Stimulated activated CD8-positive, alpha-beta memory T cell treated with anti-CD3 and anti-CD28 coated beads, Interleukin-12 subunit alpha, Interleukin-12 subunit beta, amount 100 ng/mL, for 24 hours (primary cell): ENCODE results near the gene G6PC1.
"Not testable (repeated sequence)": the region's sequence is repeated elsewhere in the genome, so short reads cannot be mapped to it uniquely, and the experiment has no call there.

Experiments used
- DNase-seq: peaks from one replicate; pipeline ENCODE4 v3.0.0-alpha.2; 2020; ENCODE audit errors: extremely low read depth

G6PC1 gene

DNA sequence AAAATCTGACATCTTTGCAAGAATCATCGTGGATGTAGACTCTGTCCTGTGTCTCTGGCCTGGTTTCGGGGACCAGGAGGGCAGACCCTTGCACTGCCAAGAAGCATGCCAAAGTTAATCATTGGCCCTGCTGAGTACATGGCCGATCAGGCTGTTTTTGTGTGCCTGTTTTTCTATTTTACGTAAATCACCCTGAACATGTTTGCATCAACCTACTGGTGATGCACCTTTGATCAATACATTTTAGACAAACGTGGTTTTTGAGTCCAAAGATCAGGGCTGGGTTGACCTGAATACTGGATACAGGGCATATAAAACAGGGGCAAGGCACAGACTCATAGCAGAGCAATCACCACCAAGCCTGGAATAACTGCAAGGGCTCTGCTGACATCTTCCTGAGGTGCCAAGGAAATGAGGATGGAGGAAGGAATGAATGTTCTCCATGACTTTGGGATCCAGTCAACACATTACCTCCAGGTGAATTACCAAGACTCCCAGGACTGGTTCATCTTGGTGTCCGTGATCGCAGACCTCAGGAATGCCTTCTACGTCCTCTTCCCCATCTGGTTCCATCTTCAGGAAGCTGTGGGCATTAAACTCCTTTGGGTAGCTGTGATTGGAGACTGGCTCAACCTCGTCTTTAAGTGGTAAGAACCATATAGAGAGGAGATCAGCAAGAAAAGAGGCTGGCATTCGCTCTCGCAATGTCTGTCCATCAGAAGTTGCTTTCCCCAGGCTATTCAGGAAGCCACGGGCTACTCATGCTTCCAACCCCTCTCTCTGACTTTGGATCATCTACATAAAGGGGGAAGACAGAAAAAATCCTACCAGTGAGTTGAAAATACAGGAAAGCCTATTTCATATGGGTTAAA lies at the start of gene G6PC1:
G6PC1 (plus strand) TSS at position 340 of the 872 bp plus-strand sequence; CDS start at position 418, 78 bp downstream.
- DNase-seq = no peak

DNA sequence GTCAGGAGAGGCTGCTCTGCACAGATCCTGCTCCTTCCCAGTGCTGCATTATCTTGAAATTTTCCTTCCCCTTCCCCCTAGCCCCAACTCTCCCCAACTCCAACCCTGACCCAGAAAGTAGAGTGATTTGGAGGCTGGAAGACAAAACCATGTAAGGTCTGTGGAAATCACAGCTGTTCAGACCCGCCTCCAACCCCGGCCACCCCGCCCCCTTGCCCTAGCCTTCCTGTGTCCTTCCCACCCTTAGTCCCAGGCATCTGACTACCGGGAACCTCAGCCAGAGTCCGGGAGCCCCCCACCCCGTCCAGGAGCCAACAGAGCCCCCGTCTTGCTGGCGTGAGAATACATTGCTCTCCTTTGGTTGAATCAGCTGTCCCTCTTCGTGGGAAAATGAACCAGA lies 49.6 kb upstream of the G6PC1 start, which contains the start of gene AOC3:
AOC3 (plus strand) TSS at position 246 of the 400 bp plus-strand sequence; CDS start at position 391, 145 bp downstream.
- DNase-seq = no peak

DNA sequence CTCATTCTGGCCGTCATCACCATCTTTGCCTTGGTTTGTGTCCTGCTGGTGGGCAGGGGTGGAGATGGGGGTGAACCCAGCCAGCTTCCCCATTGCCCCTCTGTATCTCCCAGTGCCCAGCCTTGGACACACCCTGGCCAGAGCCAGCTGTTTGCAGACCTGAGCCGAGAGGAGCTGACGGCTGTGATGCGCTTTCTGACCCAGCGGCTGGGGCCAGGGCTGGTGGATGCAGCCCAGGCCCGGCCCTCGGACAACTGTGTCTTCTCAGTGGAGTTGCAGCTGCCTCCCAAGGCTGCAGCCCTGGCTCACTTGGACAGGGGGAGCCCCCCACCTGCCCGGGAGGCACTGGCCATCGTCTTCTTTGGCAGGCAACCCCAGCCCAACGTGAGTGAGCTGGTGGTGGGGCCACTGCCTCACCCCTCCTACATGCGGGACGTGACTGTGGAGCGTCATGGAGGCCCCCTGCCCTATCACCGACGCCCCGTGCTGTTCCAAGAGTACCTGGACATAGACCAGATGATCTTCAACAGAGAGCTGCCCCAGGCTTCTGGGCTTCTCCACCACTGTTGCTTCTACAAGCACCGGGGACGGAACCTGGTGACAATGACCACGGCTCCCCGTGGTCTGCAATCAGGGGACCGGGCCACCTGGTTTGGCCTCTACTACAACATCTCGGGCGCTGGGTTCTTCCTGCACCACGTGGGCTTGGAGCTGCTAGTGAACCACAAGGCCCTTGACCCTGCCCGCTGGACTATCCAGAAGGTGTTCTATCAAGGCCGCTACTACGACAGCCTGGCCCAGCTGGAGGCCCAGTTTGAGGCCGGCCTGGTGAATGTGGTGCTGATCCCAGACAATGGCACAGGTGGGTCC lies 49.0 kb upstream of the G6PC1 start:
- not testable (repeated sequence) for DNase-seq

DNA sequence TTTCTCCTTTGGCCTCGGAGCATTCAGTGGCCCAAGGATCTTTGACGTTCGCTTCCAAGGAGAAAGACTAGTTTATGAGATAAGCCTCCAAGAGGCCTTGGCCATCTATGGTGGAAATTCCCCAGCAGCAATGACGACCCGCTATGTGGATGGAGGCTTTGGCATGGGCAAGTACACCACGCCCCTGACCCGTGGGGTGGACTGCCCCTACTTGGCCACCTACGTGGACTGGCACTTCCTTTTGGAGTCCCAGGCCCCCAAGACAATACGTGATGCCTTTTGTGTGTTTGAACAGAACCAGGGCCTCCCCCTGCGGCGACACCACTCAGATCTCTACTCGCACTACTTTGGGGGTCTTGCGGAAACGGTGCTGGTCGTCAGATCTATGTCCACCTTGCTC lies 48.2 kb upstream of the G6PC1 start:
- no peak for DNase-seq

DNA sequence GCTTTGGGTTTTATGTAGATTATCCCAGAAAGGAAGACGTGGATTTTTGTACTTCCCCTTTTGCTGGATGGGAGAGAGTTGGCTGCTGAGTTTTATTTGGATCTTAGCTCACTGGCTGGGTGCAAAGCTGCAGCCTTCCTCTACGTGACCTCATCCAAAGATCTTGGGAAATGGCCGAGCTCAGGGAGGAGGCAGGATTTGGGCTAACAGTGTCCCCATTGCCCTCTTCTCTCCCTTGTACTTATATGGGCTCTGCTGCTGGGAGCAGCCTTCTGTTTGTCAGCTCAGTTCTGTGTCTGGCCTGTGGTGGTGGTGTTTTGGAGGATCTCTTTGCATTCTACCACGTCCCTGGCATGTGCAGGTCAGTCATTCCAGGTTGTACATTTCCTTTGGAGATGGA lies 47.6 kb upstream of the G6PC1 start:
- DNase-seq = no peak

DNA sequence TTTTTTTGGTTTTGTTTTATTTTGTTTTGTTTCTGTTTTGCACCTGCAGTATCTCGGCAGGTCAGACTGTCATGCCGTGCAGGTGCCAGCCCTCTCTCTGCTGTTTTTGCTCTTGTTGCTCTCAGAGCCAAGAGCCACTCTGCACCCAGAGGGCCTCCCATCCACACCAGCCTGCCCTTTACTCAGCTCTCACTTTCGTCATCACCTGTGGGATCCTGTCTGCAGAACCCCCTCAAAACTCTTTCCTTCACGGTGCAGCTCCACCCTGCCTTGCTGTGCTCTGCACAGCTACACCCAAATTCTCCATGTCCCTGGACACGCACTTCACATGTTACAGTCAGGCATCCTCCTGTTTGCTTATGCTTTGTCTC lies 47.0 kb upstream of the G6PC1 start:
- DNase-seq = no peak

DNA sequence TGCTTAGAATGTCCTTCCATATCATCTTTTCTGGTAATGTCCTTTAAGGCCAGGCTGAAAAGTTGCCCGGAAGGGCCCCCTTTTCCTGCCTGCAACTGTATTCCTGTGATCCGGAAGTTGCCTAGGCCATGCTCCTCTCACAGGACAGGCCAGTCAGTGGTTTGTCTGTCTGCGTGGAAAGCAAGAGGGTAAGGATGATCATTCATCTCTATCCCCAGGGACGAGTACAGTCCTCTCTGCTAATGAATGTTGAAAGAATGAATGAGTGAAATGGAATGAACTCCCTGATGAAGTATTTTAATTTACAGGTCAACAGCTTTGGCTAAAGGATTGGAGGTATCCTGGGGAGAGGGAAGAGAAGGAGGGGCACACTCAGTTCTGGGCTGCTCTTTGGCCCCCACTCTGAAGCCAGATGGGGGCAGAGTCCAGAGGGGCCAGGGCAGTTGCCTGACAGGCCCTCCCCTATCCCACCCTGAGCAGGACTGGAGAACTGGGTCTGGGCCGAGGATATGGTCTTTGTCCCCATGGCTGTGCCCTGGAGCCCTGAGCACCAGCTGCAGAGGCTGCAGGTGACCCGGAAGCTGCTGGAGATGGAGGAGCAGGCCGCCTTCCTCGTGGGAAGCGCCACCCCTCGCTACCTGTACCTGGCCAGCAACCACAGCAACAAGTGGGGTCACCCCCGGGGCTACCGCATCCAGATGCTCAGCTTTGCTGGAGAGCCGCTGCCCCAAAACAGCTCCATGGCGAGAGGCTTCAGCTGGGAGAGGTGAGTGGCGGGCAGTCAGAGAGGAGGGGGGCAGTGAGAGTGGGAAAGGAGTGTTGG lies 46.4 kb upstream of the G6PC1 start:
- no peak for DNase-seq

DNA sequence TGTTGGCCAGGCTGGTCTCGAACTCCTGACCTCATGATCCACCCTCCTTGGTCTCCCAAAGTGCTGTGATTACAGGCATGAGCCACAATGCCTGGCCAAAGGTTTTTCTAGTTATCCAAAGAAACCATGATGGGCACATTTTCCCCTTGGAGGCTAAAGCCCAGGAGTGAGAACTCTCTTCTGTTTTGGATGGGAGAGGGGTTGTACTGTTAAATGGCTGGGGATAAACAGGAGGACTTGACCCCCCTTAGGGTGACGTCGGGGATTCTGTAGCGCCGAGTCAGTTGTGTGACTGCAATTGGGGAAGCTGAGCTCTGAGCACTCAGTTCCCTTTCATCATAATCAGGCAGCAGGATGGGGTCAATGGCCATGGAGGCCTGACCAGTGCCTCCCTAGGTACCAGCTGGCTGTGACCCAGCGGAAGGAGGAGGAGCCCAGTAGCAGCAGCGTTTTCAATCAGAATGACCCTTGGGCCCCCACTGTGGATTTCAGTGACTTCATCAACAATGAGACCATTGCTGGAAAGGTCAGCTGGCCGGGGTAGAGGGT lies 45.5 kb upstream of the G6PC1 start:
- no peak for DNase-seq

DNA sequence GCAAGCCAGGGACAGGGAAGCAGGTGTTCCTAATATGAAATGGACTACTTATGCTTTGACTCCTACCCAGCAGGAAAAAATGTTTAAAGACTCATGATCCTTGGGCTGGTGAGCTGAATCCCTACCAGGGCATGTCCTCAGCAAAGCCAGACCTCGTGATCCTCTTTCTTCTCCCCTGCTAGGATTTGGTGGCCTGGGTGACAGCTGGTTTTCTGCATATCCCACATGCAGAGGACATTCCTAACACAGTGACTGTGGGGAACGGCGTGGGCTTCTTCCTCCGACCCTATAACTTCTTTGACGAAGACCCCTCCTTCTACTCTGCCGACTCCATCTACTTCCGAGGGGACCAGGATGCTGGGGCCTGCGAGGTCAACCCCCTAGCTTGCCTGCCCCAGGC lies 44.5 kb upstream of the G6PC1 start:
- DNase-seq = not testable (repeated sequence)

DNA sequence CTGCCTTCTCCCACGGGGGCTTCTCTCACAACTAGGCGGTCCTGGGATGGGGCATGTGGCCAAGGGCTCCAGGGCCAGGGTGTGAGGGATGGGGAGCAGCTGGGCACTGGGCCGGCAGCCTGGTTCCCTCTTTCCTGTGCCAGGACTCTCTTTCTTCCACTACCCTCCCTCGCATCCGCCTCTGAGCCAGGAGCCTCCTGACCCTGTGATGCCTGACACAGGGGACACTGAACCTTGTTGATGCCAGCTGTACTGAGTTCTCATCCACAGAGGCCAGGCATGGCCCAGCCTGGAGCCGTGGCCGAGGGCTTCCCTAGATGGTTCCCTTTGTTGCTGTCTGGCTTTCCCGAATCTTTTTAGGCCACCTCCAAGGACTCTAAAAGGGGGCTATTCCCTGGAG lies 44.1 kb upstream of the G6PC1 start:
- not testable (repeated sequence) for DNase-seq

DNA sequence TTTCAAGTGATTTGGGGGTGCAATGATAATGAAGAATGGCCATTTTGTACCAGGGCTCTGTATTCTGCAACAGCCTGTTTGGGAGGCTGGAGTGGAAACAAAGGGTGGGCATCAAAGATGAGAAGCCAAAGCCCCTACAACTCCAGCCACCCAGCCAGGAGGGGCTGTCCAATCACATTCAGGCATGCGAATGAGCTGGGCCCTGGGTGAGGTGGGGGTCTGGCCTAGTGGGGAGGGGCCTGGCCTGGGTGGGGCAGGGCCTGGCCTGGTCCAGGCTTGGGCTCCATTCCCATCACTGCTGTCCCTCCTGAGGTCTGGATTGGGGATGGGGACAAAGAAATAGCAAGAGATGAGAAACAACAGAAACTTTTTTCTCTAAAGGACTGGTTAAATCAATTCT lies 43.2 kb upstream of the G6PC1 start:
- DNase-seq = no peak

DNA sequence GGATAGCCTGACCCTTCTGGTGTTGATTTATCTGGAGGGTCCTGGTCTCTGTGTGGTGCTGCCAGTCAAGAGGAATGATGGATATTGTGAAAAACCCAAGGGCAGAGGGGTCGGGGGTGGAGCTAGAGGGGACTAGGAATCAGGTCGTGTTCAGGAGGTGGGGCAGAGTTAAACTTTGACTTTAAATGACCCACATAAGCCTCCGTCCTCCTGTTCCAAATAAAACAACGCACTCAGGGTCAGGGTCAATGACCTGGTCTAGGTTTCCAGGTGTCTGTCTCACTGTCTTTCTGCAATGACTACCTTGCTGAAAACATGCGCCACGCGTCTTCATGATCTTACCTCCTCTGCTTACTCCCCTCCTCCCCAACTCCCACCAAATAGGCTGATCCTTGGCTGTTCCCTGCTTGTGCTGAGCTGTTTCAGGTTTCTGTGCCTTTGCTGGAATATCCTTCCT lies 34.9 kb upstream of the G6PC1 start:
- DNase-seq = no peak

DNA sequence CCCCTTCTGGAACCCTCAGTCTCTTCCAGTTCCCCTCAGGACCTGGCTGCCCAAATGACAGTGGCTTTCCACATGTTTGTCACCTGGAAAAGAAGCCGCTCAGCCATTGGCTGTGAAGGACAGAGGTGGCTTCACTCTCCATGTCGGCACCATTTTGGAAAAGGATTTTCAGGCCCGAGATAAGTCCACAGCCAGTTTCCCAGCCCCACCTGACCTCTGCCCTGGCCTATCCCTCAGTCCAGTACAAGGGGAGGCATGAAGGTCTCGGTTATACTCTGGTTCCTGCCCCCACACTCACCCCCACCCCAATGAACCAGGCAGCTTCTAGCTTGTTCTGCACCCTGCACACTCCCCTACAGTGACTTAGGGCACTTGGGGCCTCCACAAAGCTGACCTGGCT lies 34.4 kb upstream of the G6PC1 start:
- no peak for DNase-seq

DNA sequence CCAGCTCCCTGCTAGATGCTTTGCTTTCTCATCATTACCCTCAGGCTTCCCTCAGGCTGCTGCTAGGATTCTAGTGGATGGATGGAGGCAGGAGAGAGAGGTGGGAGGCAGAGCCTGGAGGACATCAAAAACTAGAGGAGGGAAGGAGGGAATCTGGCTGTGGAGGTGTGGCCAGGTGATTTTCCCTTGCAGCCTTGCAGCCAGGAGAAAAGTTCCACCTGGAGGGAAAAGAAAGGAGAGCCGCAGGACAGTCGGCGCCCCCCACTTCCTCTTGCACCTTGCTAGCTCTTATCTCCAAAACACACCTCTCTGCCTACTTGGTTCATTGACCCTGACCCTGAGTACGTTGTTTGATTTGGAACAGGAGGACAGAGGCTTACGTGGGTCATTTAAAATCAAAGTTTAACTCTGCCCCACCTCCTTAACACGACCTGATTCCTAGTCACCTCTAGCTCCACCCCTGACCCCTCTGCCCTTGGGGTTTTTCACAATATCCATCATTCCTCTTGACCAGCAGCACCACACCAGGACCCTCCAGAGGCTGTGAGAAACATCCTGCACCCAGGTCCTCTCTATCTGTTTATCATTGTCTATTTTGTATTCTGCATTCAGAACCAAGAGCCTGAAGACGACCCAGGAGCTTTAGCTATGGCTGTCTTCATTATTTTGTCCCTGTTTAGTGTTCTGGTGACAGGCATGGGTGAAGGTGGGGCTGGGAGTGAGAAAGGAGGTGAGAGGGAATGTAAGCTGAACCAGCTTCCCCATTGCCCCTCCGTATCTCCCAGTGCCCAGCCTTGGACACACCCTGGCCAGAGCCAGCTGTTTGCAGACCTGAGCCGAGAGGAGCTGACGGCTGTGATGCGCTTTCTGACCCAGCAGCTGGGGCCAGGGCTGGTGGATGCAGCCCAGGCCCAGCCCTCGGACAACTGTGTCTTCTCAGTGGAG lies 33.7 kb upstream of the G6PC1 start:
- DNase-seq = no peak

DNA sequence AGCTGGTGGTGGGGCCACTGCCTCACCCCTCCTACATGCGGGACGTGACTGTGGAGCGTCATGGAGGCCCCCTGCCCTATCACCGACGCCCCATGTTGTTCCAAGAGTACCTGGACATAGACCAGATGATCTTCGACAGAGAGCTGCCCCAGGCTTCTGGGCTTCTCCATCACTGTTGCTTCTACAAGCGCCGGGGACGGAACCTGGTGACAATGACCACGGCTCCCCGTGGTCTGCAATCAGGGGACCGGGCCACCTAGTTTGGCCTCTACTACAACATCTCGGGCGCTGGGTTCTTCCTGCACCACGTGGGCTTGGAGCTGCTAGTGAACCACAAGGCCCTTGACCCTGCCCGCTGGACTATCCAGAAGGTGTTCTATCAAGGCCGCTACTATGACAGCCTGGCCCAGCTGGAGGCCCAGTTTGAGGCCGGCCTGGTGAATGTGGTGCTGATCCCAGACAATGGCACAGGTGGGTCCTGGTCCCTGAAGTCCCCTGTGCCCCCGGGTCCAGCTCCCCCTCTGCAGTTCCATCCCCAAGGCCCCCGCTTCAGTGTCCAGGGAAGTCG lies 32.8 kb upstream of the G6PC1 start:
- DNase-seq = not testable (repeated sequence)

DNA sequence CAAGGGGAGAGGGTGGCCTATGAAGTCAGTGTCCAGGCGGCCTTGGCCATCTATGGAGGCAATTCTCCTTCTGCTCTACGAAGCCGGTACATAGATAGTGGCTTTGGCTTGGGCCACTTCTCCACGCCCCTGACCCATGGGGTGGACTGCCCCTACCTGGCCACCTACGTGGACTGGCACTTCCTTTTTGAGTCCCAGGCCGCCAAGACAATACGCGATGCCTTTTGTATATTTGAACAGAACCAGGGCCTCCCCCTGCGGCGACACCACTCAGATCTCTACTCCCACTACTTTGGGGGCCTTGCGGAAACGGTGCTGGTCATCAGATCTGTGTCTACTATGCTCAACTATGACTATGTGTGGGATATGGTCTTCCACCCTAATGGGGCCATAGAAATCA lies 32.3 kb upstream of the G6PC1 start:
- no peak for DNase-seq

DNA sequence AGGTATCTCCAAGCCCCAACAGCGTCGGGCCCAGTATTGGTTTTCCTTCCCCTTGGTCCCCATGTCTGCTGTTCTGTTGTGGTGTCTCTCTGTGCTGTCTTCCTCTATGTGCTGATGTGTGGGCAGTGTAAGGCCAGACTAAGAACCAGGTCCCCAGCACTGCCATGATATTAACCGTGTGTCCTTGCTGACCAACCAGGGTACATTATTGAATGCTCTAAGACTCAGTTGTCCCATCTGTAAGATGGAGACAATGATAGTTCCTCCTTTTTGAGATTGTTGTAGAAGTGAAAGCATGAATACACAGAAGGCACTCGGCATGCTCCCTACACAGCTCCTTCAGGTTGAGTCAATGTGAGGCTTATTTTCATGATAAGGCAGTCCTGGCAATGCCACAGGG lies 29.0 kb upstream of the G6PC1 start:
- DNase-seq = no peak

DNA sequence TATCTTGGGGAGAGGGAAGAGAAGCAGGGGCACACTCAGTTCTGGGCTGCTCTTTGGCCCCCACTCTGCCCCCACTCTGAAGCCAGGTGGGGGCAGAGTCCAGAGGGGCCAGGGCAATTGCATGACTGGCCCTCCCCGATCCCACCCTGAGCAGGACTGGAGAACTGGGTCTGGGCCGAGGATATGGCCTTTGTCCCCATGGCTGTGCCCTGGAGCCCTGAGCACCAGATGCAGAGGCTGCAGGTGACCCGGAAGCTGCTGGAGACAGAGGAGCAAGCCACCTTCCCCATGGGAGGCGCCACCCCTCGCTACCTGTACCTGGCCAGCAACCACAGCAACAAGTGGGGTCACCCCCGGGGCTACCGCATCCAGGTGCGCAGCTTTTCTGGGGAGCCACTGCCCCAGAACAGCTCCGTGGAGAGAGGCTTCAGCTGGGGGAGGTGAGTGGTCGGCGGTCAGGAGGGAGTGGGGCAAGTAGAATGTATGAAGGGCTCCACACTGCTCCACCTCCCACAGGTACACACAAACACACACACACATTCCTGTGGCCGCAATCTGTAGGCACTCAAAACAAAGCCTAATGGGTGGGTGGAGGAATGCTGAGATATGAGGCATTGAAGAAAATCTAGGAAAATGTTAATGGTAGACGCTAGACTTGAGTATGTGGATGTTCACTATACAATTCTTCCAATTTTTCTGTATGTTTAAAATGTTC lies 28.2 kb upstream of the G6PC1 start:
- no peak for DNase-seq

DNA sequence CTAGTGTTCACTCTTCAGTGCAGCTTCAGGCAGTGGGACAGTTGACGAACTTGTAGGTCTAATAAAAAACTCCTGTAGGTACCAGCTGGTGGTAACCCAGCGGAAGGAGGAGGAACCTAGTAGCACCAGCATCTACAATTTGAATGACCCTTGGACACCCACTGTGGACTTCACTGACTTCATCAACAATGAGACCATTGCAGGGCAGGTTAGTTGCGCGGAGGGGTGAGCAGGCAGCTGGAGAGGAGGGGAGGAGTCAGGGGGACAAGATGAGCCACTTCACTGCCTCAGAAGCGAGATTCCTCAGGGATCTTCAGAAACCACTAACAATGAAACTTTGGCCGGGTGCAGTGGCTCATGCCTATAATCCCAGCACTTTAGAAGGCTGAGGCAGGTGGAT lies 27.3 kb upstream of the G6PC1 start:
- DNase-seq = no peak
